ENCODE measurements around the gene RAB3C.

Gene RAB3C

DNA sequence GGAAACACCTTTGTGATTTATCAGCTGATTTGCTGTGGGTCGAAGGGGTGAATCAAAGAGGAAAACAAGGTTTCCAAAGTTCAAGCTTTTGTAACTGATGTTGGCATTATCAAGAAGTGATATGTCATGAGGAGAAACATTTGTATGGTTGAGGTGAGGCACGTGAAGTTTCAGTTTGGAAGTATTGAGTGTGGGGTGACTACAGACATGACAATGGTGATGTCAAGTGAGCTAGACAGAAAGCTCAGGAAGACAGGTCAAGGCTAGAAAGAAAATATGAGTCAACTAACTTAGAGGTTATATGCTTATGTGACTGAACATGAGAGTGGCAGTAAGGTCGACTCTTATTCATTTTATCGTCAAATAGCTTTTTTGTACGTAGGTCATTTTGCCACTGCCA lies 99.1 kb downstream of the RAB3C start:
- TF ChIP-seq TOX (CRISPR knock-in tag; IDR thresholded peaks at IDR 0.05; ENCODE audit: borderline replicate concordance) (no peak), ZNF8 (CRISPR knock-in tag; IDR thresholded peaks at IDR 0.05) (no peak), RARB (CRISPR knock-in tag; IDR thresholded peaks at IDR 0.05) (no peak), OSR1 (CRISPR knock-in tag; IDR thresholded peaks at IDR 0.05) (no peak), ARNTL (CRISPR knock-in tag; IDR thresholded peaks at IDR 0.05; ENCODE audit: borderline replicate concordance, low read depth) (no peak), ZC3H10 (CRISPR knock-in tag; IDR thresholded peaks at IDR 0.05) (no peak), GLIS3 (CRISPR knock-in tag; IDR thresholded peaks at IDR 0.05) (no peak), PPARA (CRISPR knock-in tag; IDR thresholded peaks at IDR 0.05; ENCODE audit: borderline replicate concordance) (no peak), BACH2 (CRISPR knock-in tag; IDR thresholded peaks at IDR 0.05; ENCODE audit: borderline replicate concordance) (no peak), SNAI2 (CRISPR knock-in tag; IDR thresholded peaks at IDR 0.05) (no peak)
- TF ChIP-seq, protein P1, sequence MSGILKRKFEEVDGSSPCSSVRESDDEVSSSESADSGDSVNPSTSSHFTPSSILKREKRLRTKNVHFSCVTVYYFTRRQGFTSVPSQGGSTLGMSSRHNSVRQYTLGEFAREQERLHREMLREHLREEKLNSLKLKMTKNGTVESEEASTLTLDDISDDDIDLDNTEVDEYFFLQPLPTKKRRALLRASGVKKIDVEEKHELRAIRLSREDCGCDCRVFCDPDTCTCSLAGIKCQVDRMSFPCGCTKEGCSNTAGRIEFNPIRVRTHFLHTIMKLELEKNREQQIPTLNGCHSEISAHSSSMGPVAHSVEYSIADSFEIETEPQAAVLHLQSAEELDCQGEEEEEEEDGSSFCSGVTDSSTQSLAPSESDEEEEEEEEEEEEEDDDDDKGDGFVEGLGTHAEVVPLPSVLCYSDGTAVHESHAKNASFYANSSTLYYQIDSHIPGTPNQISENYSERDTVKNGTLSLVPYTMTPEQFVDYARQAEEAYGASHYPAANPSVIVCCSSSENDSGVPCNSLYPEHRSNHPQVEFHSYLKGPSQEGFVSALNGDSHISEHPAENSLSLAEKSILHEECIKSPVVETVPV (CRISPR knock-in tag; IDR thresholded peaks at IDR 0.05): no peak
- TF ChIP-seq, protein P2, sequence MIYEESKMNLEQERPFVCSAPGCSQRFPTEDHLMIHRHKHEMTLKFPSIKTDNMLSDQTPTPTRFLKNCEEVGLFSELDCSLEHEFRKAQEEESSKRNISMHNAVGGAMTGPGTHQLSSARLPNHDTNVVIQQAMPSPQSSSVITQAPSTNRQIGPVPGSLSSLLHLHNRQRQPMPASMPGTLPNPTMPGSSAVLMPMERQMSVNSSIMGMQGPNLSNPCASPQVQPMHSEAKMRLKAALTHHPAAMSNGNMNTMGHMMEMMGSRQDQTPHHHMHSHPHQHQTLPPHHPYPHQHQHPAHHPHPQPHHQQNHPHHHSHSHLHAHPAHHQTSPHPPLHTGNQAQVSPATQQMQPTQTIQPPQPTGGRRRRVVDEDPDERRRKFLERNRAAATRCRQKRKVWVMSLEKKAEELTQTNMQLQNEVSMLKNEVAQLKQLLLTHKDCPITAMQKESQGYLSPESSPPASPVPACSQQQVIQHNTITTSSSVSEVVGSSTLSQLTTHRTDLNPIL (CRISPR knock-in tag; IDR thresholded peaks at IDR 0.05; ENCODE audit: low read depth): no peak
- TF ChIP-seq, protein P3, sequence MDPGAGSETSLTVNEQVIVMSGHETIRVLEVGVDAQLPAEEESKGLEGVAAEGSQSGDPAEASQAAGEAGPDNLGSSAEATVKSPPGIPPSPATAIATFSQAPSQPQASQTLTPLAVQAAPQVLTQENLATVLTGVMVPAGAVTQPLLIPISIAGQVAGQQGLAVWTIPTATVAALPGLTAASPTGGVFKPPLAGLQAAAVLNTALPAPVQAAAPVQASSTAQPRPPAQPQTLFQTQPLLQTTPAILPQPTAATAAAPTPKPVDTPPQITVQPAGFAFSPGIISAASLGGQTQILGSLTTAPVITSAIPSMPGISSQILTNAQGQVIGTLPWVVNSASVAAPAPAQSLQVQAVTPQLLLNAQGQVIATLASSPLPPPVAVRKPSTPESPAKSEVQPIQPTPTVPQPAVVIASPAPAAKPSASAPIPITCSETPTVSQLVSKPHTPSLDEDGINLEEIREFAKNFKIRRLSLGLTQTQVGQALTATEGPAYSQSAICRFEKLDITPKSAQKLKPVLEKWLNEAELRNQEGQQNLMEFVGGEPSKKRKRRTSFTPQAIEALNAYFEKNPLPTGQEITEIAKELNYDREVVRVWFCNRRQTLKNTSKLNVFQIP (CRISPR knock-in tag; IDR thresholded peaks at IDR 0.05; ENCODE audit: borderline replicate concordance, low read depth): no peak
- no peak for ATAC-seq

DNA sequence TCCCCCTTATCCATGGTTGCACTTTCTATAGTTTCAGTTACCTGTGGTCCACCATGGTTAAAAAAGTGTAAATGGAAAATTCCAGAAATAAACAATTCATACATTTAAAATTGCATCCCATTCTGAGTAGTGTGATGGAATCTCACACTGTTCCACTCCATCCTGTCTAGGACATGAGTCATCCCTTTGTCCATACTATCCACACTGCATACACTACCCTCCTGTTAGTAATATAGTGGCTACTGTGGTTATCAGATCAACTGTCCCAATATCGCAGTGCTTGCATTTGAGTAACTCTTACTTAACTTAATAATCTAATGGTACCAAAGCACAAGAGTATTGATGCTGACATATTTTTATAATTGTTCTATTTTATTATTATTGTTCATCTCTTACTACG lies 100.7 kb downstream of the RAB3C start:
- no peak for ATAC-seq

DNA sequence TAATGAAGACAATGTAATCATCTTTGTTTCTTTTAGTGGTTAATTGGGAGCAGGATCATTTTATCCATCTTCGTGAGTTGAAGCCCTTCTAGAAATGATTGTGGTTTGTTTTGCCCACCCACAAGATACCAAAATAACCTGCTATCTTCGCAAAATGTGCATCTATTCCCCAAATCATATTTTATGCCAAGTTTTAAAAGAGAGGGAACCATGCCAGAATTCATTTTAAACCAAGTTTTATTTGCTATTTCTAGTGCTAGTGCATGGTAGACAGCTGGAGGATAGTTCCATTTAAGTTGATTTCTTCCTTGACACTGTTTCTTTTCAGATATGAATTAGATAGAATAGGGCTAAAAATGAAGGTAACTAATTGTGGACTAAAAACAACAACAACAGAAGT lies 104.2 kb downstream of the RAB3C start:
- TF ChIP-seq ZNF70 (CRISPR knock-in tag; IDR thresholded peaks at IDR 0.05): no peak
- no peak for TF ChIP-seq ZNF565 (CRISPR knock-in tag; conservative IDR thresholded peaks at IDR 0.05; ENCODE audit: low read depth)
- TF ChIP-seq, protein P4, sequence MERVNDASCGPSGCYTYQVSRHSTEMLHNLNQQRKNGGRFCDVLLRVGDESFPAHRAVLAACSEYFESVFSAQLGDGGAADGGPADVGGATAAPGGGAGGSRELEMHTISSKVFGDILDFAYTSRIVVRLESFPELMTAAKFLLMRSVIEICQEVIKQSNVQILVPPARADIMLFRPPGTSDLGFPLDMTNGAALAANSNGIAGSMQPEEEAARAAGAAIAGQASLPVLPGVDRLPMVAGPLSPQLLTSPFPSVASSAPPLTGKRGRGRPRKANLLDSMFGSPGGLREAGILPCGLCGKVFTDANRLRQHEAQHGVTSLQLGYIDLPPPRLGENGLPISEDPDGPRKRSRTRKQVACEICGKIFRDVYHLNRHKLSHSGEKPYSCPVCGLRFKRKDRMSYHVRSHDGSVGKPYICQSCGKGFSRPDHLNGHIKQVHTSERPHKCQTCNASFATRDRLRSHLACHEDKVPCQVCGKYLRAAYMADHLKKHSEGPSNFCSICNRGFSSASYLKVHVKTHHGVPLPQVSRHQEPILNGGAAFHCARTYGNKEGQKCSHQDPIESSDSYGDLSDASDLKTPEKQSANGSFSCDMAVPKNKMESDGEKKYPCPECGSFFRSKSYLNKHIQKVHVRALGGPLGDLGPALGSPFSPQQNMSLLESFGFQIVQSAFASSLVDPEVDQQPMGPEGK (CRISPR knock-in tag; IDR thresholded peaks at IDR 0.05; ENCODE audit: borderline replicate concordance): no peak
- TF ChIP-seq ZFP3 (CRISPR knock-in tag; IDR thresholded peaks at IDR 0.05): no peak
- TF ChIP-seq ZC3H10 (CRISPR knock-in tag; IDR thresholded peaks at IDR 0.05): no peak
- no peak for TF ChIP-seq ARNTL (CRISPR knock-in tag; IDR thresholded peaks at IDR 0.05; ENCODE audit: borderline replicate concordance, low read depth)
- TF ChIP-seq, protein P1 (CRISPR knock-in tag; IDR thresholded peaks at IDR 0.05): no peak
- TF ChIP-seq TOX (CRISPR knock-in tag; IDR thresholded peaks at IDR 0.05; ENCODE audit: borderline replicate concordance): no peak
- no peak for ATAC-seq

More for the DNA sequence above, 100.7 kb downstream of the RAB3C start:
- TF ChIP-seq, protein P4 (CRISPR knock-in tag; IDR thresholded peaks at IDR 0.05; ENCODE audit: borderline replicate concordance): no peak

DNA sequence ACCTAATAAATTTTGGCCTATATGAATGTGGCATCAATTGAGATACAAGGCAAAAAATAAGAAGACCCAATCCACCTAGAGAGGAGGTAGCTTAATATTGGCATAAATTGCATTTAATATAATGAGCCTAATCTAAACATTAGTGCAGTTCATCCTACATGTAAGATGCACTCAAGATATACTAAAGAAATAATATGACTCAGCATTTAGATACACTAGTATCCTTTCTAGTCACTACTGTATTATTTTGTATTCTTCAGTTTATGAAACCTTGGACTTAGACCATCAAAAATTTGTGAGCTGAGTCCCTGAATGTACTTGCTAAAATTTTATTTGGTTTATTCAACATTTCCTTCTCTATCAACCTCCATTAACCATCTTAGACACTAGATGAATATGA lies 104.7 kb downstream of the RAB3C start:
- ATAC-seq: no peak
- no peak for TF ChIP-seq SNAI2 (CRISPR knock-in tag; IDR thresholded peaks at IDR 0.05)
- no peak for TF ChIP-seq PPARA (CRISPR knock-in tag; IDR thresholded peaks at IDR 0.05; ENCODE audit: borderline replicate concordance)
- TF ChIP-seq CSDC2 (CRISPR knock-in tag; IDR thresholded peaks at IDR 0.05): no peak
- no peak for TF ChIP-seq ZC3H10 (CRISPR knock-in tag; IDR thresholded peaks at IDR 0.05)
- TF ChIP-seq, protein P3 (CRISPR knock-in tag; IDR thresholded peaks at IDR 0.05; ENCODE audit: borderline replicate concordance, low read depth): no peak
- TF ChIP-seq, protein P5, sequence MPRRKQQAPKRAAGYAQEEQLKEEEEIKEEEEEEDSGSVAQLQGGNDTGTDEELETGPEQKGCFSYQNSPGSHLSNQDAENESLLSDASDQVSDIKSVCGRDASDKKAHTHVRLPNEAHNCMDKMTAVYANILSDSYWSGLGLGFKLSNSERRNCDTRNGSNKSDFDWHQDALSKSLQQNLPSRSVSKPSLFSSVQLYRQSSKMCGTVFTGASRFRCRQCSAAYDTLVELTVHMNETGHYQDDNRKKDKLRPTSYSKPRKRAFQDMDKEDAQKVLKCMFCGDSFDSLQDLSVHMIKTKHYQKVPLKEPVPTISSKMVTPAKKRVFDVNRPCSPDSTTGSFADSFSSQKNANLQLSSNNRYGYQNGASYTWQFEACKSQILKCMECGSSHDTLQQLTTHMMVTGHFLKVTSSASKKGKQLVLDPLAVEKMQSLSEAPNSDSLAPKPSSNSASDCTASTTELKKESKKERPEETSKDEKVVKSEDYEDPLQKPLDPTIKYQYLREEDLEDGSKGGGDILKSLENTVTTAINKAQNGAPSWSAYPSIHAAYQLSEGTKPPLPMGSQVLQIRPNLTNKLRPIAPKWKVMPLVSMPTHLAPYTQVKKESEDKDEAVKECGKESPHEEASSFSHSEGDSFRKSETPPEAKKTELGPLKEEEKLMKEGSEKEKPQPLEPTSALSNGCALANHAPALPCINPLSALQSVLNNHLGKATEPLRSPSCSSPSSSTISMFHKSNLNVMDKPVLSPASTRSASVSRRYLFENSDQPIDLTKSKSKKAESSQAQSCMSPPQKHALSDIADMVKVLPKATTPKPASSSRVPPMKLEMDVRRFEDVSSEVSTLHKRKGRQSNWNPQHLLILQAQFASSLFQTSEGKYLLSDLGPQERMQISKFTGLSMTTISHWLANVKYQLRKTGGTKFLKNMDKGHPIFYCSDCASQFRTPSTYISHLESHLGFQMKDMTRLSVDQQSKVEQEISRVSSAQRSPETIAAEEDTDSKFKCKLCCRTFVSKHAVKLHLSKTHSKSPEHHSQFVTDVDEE (CRISPR knock-in tag; IDR thresholded peaks at IDR 0.05): no peak
- TF ChIP-seq ARNTL (CRISPR knock-in tag; IDR thresholded peaks at IDR 0.05; ENCODE audit: borderline replicate concordance, low read depth): no peak
- no peak for TF ChIP-seq ZNF565 (CRISPR knock-in tag; conservative IDR thresholded peaks at IDR 0.05; ENCODE audit: low read depth)
- no peak for TF ChIP-seq OSR1 (CRISPR knock-in tag; IDR thresholded peaks at IDR 0.05)
- TF ChIP-seq GLIS3 (CRISPR knock-in tag; IDR thresholded peaks at IDR 0.05): no peak
- TF ChIP-seq ZNF8 (CRISPR knock-in tag; IDR thresholded peaks at IDR 0.05): no peak
- no peak for TF ChIP-seq TOX (CRISPR knock-in tag; IDR thresholded peaks at IDR 0.05; ENCODE audit: borderline replicate concordance)

Measured in SK-N-SH treated with all-trans-retinoic acid at 6 μM for 48 hours (cell line).